ENCODE results near the gene TCL1A.

The TCL1A gene

GRCh38 chr14:95685978-95686922 is 27.7 kb downstream of the TCL1A start, which contains the start of gene TCL1B:
TSS of gene TCL1B (plus strand) at chr14:95686426. CDS start at chr14:95686468, 42 bp downstream.
- Histone ChIP-seq H3K27me3 (ENCODE audit: control insufficient read depth, low read length) (peaks cover 28% of the 10 kb centered on the region), H3K4me2 (ENCODE audit: low read length) (no peak within 1 kb of the TSS), H3F3A (ENCODE audit: control insufficient read depth, insufficient read depth) (0 out of 2 replicates have a peak, but pooled peaks cover 4% of the 10 kb centered on the region), H3K4me3 (ENCODE audit: low read length) (no peak within 1 kb of the TSS), H4K20me1 (ENCODE audit: control insufficient read depth, insufficient read depth, low read depth, low read length) (no peaks in the 10 kb centered on the region), H3K9me2 (replicated peaks; ENCODE audit: control insufficient read depth, low read length) (no peaks in the 10 kb centered on the region), H3K27ac (ENCODE audit: low read depth, low read length) (no peak within 1 kb of the TSS), H3K4me1 (ENCODE audit: control insufficient read depth, low read length) (peaks cover 2% of the 10 kb centered on the region; the same call in 1 of the 2 replicates), H3K36me3 (ENCODE audit: control insufficient read depth, low read length) (no peaks in the 10 kb centered on the region), H3K9me3 (ENCODE audit: control insufficient read depth, insufficient read depth, low read length) (no peaks in the 10 kb centered on the region), H3K79me2 (ENCODE audit: control insufficient read depth, low read length) (no peaks in the 10 kb centered on the region)
- TF ChIP-seq CTCF (IDR thresholded peaks at IDR 0.05; ENCODE audit: low read depth, low read length, poor library complexity, severe bottlenecking) = no peak

- H3K9me3 ChIP-seq (ENCODE audit: control insufficient read depth, insufficient read depth, low read length) = no peaks in the 10 kb centered on the region
- 0 out of 2 replicates have a peak, but pooled peaks cover 4% of the 10 kb centered on the region for H3F3A ChIP-seq (ENCODE audit: control insufficient read depth, insufficient read depth)
- H3K4me3 ChIP-seq (ENCODE audit: low read length) = no peak overlapping the region
- H3K9me2 ChIP-seq (replicated peaks; ENCODE audit: control insufficient read depth, low read length) = no peaks in the 10 kb centered on the region
- peaks cover 16% of the 10 kb centered on the region for H3K4me1 ChIP-seq (ENCODE audit: control insufficient read depth, low read length)
- H3K79me2 ChIP-seq (ENCODE audit: control insufficient read depth, low read length) = no peaks in the 10 kb centered on the region
- no peaks in the 10 kb centered on the region for H4K20me1 ChIP-seq (ENCODE audit: control insufficient read depth, insufficient read depth, low read depth, low read length)
- H3K27ac ChIP-seq (ENCODE audit: low read depth, low read length) = no peak overlapping the region
- H3K27me3 ChIP-seq (ENCODE audit: control insufficient read depth, low read length) = peaks cover 25% of the 10 kb centered on the region
- TF ChIP-seq EZH2phosphoT487 (IDR thresholded peaks at IDR 0.05; ENCODE audit: borderline replicate concordance, low read length) = no peak
- peak; percentile 97 for TF ChIP-seq CTCF (IDR thresholded peaks at IDR 0.05; ENCODE audit: low read depth, low read length, poor library complexity, severe bottlenecking)
- no peak overlapping the region for H3K4me2 ChIP-seq (ENCODE audit: low read length)
- H3K36me3 ChIP-seq (ENCODE audit: control insufficient read depth, low read length) = no peaks in the 10 kb centered on the region
Measured at GRCh38 chr14:95683793-95684192, 30.1 kb downstream of the TCL1A start.

GRCh38 chr14:95681153-95681552 is 32.8 kb downstream of the TCL1A start:
- Histone ChIP-seq H3K9me3 (ENCODE audit: control insufficient read depth, insufficient read depth, low read length) (0 out of 2 replicates have a peak, but pooled peaks cover 4% of the 10 kb centered on the region), H3F3A (ENCODE audit: control insufficient read depth, insufficient read depth) (0 out of 2 replicates have a peak, but pooled peaks cover 4% of the 10 kb centered on the region), H3K4me3 (ENCODE audit: low read length) (no peak overlapping the region), H3K4me1 (ENCODE audit: control insufficient read depth, low read length) (peaks cover 16% of the 10 kb centered on the region), H3K79me2 (ENCODE audit: control insufficient read depth, low read length) (no peaks in the 10 kb centered on the region), H3K36me3 (ENCODE audit: control insufficient read depth, low read length) (no peaks in the 10 kb centered on the region), H3K27me3 (ENCODE audit: control insufficient read depth, low read length) (peaks cover 36% of the 10 kb centered on the region), H3K4me2 (ENCODE audit: low read length) (no peak overlapping the region), H3K27ac (ENCODE audit: low read depth, low read length) (no peak overlapping the region), H4K20me1 (ENCODE audit: control insufficient read depth, insufficient read depth, low read depth, low read length) (no peaks in the 10 kb centered on the region), H3K9me2 (replicated peaks; ENCODE audit: control insufficient read depth, low read length) (no peaks in the 10 kb centered on the region)
- TF ChIP-seq CTCF (IDR thresholded peaks at IDR 0.05; ENCODE audit: low read depth, low read length, poor library complexity, severe bottlenecking) (no peak), EZH2phosphoT487 (IDR thresholded peaks at IDR 0.05; ENCODE audit: borderline replicate concordance, low read length) (no peak)
